ENCODE measurements around the gene CSRNP3. TPM values are rescaled to one million over a fixed set of nuclear protein-coding genes. Genes with fewer than 3 reads are reported as not detected.

The CSRNP3 gene
- total and polyA plus RNA-seq, 5 donors from 2014 or later = not detected

GRCh38 chr2:165631089-165631488, 161.6 kb downstream of the CSRNP3 start:
- no peak overlapping the region for H3K4me3 ChIP-seq (ENCODE audit: low read depth, low read length)
- ATAC-seq (ENCODE audit: low read depth in 2 of 2) (no peak), DNase-seq (no peak)
- Mint-ChIP-seq H3K9me3 (peaks cover 0 to 2% (median 0%) of the 10 kb centered on the region in 7 donors), H3K27ac (no peak overlapping the region), H3K4me1 (no peaks in the 10 kb centered on the region), H3K27me3 (no peaks in the 10 kb centered on the region), H3K36me3 (no peaks in the 10 kb centered on the region), H3K4me3 (no peak overlapping the region)
- H3K4me1 ChIP-seq (ENCODE audit: control insufficient read depth, insufficient read depth, low read length, poor library complexity, severe bottlenecking) = no peaks in the 10 kb centered on the region
- H3K36me3 ChIP-seq (ENCODE audit: control insufficient read depth, insufficient read depth, low read length) = no peaks in the 10 kb centered on the region
- H3K9me3 ChIP-seq (ENCODE audit: control insufficient read depth in 2 of 2, low read length in 2 of 2) = no peaks in the 10 kb centered on the region
- H3K27me3 ChIP-seq (ENCODE audit: control insufficient read depth, insufficient read depth, low read length) = no peaks in the 10 kb centered on the region
- no peak overlapping the region for H3K27ac ChIP-seq (ENCODE audit: insufficient read depth, low read length, poor library complexity, severe bottlenecking)

- DNase-seq = no peak
- no peak for ATAC-seq (ENCODE audit: low read depth in 2 of 2)
- Histone ChIP-seq H3K27me3 (ENCODE audit: control insufficient read depth, insufficient read depth, low read length) (no peaks in the 10 kb centered on the region), H3K27ac (ENCODE audit: insufficient read depth, low read length, poor library complexity, severe bottlenecking) (no peak overlapping the region), H3K4me3 (ENCODE audit: low read depth, low read length) (no peak overlapping the region), H3K36me3 (ENCODE audit: control insufficient read depth, insufficient read depth, low read length) (no peaks in the 10 kb centered on the region), H3K4me1 (ENCODE audit: control insufficient read depth, insufficient read depth, low read length, poor library complexity, severe bottlenecking) (no peaks in the 10 kb centered on the region), H3K9me3 (ENCODE audit: control insufficient read depth in 2 of 2, low read length in 2 of 2) (no peaks in the 10 kb centered on the region)
- Mint-ChIP-seq H3K27me3 (no peaks in the 10 kb centered on the region), H3K9me3 (peaks cover 0 to 2% (median 0%) of the 10 kb centered on the region in 7 donors), H3K4me3 (no peak overlapping the region), H3K36me3 (no peaks in the 10 kb centered on the region), H3K4me1 (no peaks in the 10 kb centered on the region), H3K27ac (no peak overlapping the region)
Observed at GRCh38 chr2:165632594-165632993, 163.1 kb downstream of the CSRNP3 start.

GRCh38 chr2:165633431-165633830, 163.9 kb downstream of the CSRNP3 start:
- no peak for ATAC-seq (ENCODE audit: low read depth in 2 of 2)
- Mint-ChIP-seq H3K9me3 (peaks cover 0 to 2% (median 0%) of the 10 kb centered on the region in 7 donors), H3K36me3 (no peaks in the 10 kb centered on the region), H3K27me3 (no peaks in the 10 kb centered on the region), H3K27ac (no peak overlapping the region), H3K4me1 (no peaks in the 10 kb centered on the region), H3K4me3 (no peak overlapping the region)
- Histone ChIP-seq H3K36me3 (ENCODE audit: control insufficient read depth, insufficient read depth, low read length) (no peaks in the 10 kb centered on the region), H3K4me3 (ENCODE audit: low read depth, low read length) (no peak overlapping the region), H3K27me3 (ENCODE audit: control insufficient read depth, insufficient read depth, low read length) (no peaks in the 10 kb centered on the region), H3K4me1 (ENCODE audit: control insufficient read depth, insufficient read depth, low read length, poor library complexity, severe bottlenecking) (no peaks in the 10 kb centered on the region), H3K9me3 (ENCODE audit: control insufficient read depth in 2 of 2, low read length in 2 of 2) (no peaks in the 10 kb centered on the region), H3K27ac (ENCODE audit: insufficient read depth, low read length, poor library complexity, severe bottlenecking) (no peak overlapping the region)
- DNase-seq = no peak

GRCh38 chr2:165634282-165634681, 164.8 kb downstream of the CSRNP3 start:
- Histone ChIP-seq H3K36me3 (ENCODE audit: control insufficient read depth, insufficient read depth, low read length) (no peaks in the 10 kb centered on the region), H3K4me1 (ENCODE audit: control insufficient read depth, insufficient read depth, low read length, poor library complexity, severe bottlenecking) (no peaks in the 10 kb centered on the region), H3K27ac (ENCODE audit: insufficient read depth, low read length, poor library complexity, severe bottlenecking) (no peak overlapping the region), H3K27me3 (ENCODE audit: control insufficient read depth, insufficient read depth, low read length) (no peaks in the 10 kb centered on the region), H3K9me3 (ENCODE audit: control insufficient read depth in 2 of 2, low read length in 2 of 2) (no peaks in the 10 kb centered on the region), H3K4me3 (ENCODE audit: low read depth, low read length) (no peak overlapping the region)
- Mint-ChIP-seq H3K27ac (no peak overlapping the region), H3K9me3 (peaks cover 0 to 2% (median 0%) of the 10 kb centered on the region in 7 donors), H3K36me3 (no peaks in the 10 kb centered on the region), H3K4me3 (no peak overlapping the region), H3K27me3 (no peaks in the 10 kb centered on the region), H3K4me1 (no peaks in the 10 kb centered on the region)
- DNase-seq (no peak), ATAC-seq (ENCODE audit: low read depth in 2 of 2) (no peak)

- Mint-ChIP-seq H3K27ac (no peak overlapping the region), H3K4me1 (no peaks in the 10 kb centered on the region), H3K9me3 (peaks cover 0 to 2% (median 0%) of the 10 kb centered on the region in 7 donors), H3K27me3 (no peaks in the 10 kb centered on the region), H3K4me3 (no peak overlapping the region), H3K36me3 (no peaks in the 10 kb centered on the region)
- no peak overlapping the region for H3K27ac ChIP-seq (ENCODE audit: insufficient read depth, low read length, poor library complexity, severe bottlenecking)
- H3K4me1 ChIP-seq (ENCODE audit: control insufficient read depth, insufficient read depth, low read length, poor library complexity, severe bottlenecking) = no peaks in the 10 kb centered on the region
- no peaks in the 10 kb centered on the region for H3K36me3 ChIP-seq (ENCODE audit: control insufficient read depth, insufficient read depth, low read length)
- DNase-seq (no peak), ATAC-seq (ENCODE audit: low read depth in 2 of 2) (no peak)
- H3K9me3 ChIP-seq (ENCODE audit: control insufficient read depth in 2 of 2, low read length in 2 of 2) = no peaks in the 10 kb centered on the region
- H3K4me3 ChIP-seq (ENCODE audit: low read depth, low read length) = no peak overlapping the region
- no peaks in the 10 kb centered on the region for H3K27me3 ChIP-seq (ENCODE audit: control insufficient read depth, insufficient read depth, low read length)
Observed at GRCh38 chr2:165634855-165635254, 165.4 kb downstream of the CSRNP3 start.

GRCh38 chr2:165635532-165635931, 166.0 kb downstream of the CSRNP3 start:
- H3K27me3 Mint-ChIP-seq = no peaks in the 10 kb centered on the region
- H3K36me3 ChIP-seq (ENCODE audit: control insufficient read depth, insufficient read depth, low read length) = no peaks in the 10 kb centered on the region
- no peaks in the 10 kb centered on the region for H3K4me1 ChIP-seq (ENCODE audit: control insufficient read depth, insufficient read depth, low read length, poor library complexity, severe bottlenecking)
- H3K9me3 Mint-ChIP-seq = peaks cover 0 to 2% (median 0%) of the 10 kb centered on the region in 7 donors
- no peak overlapping the region for H3K27ac ChIP-seq (ENCODE audit: insufficient read depth, low read length, poor library complexity, severe bottlenecking)
- H3K4me3 ChIP-seq (ENCODE audit: low read depth, low read length) = no peak overlapping the region
- H3K27me3 ChIP-seq (ENCODE audit: control insufficient read depth, insufficient read depth, low read length) = no peaks in the 10 kb centered on the region
- no peaks in the 10 kb centered on the region for H3K36me3 Mint-ChIP-seq
- no peaks in the 10 kb centered on the region for H3K4me1 Mint-ChIP-seq
- H3K27ac Mint-ChIP-seq = no peak overlapping the region
- H3K9me3 ChIP-seq (ENCODE audit: control insufficient read depth in 2 of 2, low read length in 2 of 2) = no peaks in the 10 kb centered on the region
- no peak overlapping the region for H3K4me3 Mint-ChIP-seq
- no peak for ATAC-seq (ENCODE audit: low read depth in 2 of 2)
- DNase-seq = no peak

GRCh38 chr2:165636959-165637358, 167.5 kb downstream of the CSRNP3 start:
- Histone ChIP-seq H3K4me1 (ENCODE audit: control insufficient read depth, insufficient read depth, low read length, poor library complexity, severe bottlenecking) (no peaks in the 10 kb centered on the region), H3K27ac (ENCODE audit: insufficient read depth, low read length, poor library complexity, severe bottlenecking) (no peak overlapping the region), H3K9me3 (ENCODE audit: control insufficient read depth in 2 of 2, low read length in 2 of 2) (no peaks in the 10 kb centered on the region), H3K27me3 (ENCODE audit: control insufficient read depth, insufficient read depth, low read length) (no peaks in the 10 kb centered on the region), H3K36me3 (ENCODE audit: control insufficient read depth, insufficient read depth, low read length) (no peaks in the 10 kb centered on the region), H3K4me3 (ENCODE audit: low read depth, low read length) (no peak overlapping the region)
- Mint-ChIP-seq H3K4me3 (no peak overlapping the region), H3K36me3 (no peaks in the 10 kb centered on the region), H3K27me3 (no peaks in the 10 kb centered on the region), H3K4me1 (no peaks in the 10 kb centered on the region), H3K27ac (no peak overlapping the region), H3K9me3 (peaks cover 0 to 2% (median 0%) of the 10 kb centered on the region in 7 donors)
- ATAC-seq (ENCODE audit: low read depth in 2 of 2) = no peak
- no peak for DNase-seq

GRCh38 chr2:165637396-165637795, 167.9 kb downstream of the CSRNP3 start:
- H3K9me3 Mint-ChIP-seq = peaks cover 0 to 2% (median 0%) of the 10 kb centered on the region in 7 donors
- H3K27ac Mint-ChIP-seq = no peak overlapping the region
- H3K9me3 ChIP-seq (ENCODE audit: control insufficient read depth in 2 of 2, low read length in 2 of 2) = no peaks in the 10 kb centered on the region
- H3K4me3 Mint-ChIP-seq = no peak overlapping the region
- H3K4me3 ChIP-seq (ENCODE audit: low read depth, low read length) = no peak overlapping the region
- H3K36me3 Mint-ChIP-seq = no peaks in the 10 kb centered on the region
- DNase-seq (no peak), ATAC-seq (ENCODE audit: low read depth in 2 of 2) (no peak)
- no peaks in the 10 kb centered on the region for H3K36me3 ChIP-seq (ENCODE audit: control insufficient read depth, insufficient read depth, low read length)
- H3K4me1 ChIP-seq (ENCODE audit: control insufficient read depth, insufficient read depth, low read length, poor library complexity, severe bottlenecking) = no peaks in the 10 kb centered on the region
- no peaks in the 10 kb centered on the region for H3K4me1 Mint-ChIP-seq
- H3K27me3 ChIP-seq (ENCODE audit: control insufficient read depth, insufficient read depth, low read length) = no peaks in the 10 kb centered on the region
- no peak overlapping the region for H3K27ac ChIP-seq (ENCODE audit: insufficient read depth, low read length, poor library complexity, severe bottlenecking)
- H3K27me3 Mint-ChIP-seq = no peaks in the 10 kb centered on the region

Measured in CD4-positive, CD25-positive, alpha-beta regulatory T cell (primary cell).